Smooth muscle cell of the brain vasculature (primary cell): ENCODE results near the gene ZNF385A.

Experiments
- DNase-seq: peaks from one replicate; pipeline ENCODE4 v3.0.0-alpha.2; 2012; ENCODE audit warnings: low read depth, low spot score

Gene ZNF385A

DNA sequence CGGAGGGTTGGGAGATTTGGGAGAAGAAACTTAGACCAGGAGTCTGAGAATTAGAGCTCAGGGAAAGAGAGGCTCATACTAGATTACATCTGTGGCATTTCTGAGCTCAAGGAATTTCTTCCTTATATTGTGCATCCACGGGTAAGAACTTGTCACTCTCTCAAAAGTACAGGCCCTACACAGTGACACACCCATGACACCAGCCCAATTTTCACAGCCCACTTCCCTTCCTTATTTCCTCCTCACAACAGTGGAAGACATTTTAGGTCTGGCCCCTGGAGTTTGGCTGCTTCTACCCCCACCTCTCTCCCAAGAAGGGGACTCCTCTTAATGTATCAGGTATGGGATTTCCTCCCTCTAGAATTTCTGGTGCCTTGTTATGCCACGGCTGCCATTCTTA, 9.2 kb upstream of the ZNF385A start:
- no peak for DNase-seq

GRCh38 chr12:54393207-54393609, 8.7 kb upstream of the ZNF385A start:
- DNase-seq = no peak

DNA sequence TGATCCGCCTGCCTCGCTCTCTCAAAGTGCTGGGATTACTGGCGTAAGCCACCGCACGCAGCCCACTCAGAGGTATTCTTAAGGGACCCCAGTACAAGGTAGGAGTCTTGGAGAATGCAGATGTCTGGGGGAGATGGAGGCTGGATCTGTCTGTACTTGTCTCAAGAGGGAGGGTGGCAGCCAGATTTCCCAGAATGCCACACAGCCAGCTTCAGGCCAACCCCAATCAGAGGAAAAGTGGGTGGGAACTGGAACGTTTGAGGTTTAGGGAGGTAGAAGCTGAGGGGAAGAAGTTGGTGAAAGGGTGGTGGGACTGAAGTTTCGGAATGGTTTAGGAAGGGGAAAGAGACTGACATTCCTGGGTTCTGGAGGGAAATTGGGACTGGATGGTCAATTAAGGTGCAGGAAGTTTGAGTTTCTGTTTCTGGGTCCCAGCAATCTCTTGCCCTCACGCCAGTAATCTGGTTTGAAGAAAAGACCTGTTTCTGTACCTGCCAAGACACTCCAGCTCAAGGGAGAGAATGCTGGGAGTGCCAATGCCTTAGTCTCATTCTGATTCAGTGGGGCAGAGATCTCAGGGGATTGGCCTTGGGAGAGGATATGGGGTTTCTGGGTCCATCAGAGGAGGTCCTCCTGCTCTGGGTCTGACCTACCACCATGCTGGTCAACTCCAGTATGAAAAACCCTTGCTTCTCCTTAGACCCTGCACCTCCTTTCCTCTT, 8.1 kb upstream of the ZNF385A start:
- no peak for DNase-seq

GRCh38 chr12:54390668-54391551, 6.4 kb upstream of the ZNF385A start:
- no peak for DNase-seq

GRCh38 chr12:54390176-54390667, 5.7 kb upstream of the ZNF385A start:
- DNase-seq = no peak

GRCh38 chr12:54389607-54390175, 5.2 kb upstream of the ZNF385A start:
- DNase-seq = no peak

DNA sequence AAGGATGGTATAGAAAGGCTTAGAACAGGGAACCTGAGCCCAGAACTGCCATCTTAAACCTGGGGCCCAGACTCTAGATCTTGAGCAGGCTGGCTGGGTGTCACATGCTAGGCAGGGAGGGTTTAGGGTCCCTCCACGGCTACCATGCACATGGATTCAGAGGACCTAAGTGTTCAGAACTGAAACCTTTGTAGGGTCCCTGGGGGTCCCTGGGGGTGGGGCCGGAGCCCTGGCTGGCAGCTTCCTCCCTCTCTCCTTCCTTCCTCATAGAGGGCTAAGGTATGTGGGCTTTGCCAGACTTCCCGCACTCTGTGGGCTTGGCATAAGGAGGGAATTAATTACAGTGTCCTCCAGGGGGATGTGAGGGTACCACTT, 4.6 kb upstream of the ZNF385A start:
- DNase-seq = no peak

DNA sequence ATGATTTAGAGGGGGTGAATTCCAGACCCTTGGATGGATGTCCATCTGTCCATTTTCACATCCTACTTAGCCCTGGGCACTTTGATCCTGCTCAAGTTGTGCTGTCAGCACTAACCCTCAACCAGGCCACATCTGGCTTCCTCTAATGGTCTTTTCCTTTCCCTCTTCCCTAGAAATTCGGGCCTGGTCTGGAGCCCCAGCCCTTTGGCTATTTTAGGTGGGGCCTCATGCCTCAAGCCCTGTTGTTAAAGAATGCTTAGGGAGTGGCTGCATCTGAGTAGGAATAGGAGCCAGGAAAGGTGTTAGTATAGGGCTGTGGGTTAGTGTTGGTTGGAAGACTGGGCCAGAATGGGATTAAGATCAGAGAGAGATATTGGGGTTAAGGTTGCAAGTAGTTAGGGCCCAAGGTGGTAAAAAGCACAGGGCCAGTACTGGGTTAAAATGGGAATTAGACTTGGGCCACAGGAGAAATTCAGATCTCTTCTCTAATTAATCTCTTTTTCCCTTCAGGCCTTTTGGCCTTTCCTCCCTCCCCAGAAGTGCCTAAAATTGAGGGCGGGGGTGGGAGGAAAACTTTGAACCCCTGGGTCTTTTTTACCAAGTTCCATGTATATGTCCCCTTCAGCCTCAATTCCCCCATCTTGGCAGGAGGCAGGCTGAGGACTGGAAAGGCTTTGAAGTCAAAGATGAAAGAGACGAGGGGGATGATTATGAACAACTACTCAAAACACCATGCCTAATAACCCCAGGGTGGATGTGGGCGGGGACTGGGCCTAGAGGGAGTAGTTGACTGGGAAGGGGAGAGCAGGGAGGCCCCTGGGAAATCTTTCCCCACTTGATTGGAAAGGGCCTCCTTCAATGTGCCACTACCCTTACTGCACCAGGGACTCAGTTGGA, 4.0 kb upstream of the ZNF385A start:
- DNase-seq = no peak

DNA sequence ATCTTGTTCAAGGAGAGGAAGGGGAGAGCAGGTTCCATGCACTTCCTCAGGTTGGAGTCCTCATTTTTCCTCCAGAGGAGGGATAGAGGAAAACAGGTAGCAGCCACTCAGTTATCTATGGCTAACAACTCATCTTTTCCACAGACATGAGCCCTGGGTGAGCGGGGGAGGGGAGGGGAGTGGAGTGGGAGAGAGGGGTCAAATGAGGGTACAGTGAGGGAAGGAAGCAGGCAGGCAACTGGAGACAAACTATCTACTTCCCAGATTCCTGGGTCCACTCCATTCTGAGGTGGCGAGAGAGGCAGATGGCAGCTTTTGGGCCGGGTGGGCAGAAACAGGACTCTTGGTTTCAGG, 2.6 kb upstream of the ZNF385A start:
- no peak for DNase-seq

DNA sequence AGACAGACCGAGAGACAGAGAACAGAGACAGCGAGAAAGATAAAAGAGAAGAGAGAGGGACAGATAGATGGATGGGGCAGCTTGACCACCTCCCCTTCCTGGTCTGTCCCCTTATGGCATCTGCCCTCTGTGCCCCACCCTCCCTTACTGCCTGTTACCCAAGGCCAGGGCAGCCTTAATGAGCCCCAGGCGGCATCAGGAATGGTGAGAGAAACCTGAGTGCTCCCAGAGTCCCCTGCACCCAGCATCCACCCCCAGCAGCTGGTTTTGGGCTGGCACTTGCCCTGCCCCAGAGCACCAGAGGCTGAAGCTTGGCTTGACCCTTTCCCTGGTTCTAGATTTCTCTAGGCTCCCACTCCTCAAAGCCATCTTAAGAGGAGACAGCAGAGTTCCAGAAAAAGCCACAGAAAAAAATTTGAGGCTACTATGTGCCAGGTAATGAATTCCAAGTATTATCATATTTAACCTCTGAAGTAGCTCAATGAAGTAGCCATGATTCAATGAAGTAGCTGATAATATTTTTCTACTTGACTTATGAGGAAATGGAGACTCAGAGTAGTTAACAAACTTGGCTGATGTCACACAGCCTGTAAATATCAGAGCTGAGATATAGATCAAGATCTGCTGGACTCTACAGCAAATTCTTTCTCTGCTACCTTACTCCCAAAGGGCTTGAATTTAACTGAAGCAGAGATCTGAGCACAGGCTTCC, 2.0 kb upstream of the ZNF385A start:
- no peak for DNase-seq

DNA sequence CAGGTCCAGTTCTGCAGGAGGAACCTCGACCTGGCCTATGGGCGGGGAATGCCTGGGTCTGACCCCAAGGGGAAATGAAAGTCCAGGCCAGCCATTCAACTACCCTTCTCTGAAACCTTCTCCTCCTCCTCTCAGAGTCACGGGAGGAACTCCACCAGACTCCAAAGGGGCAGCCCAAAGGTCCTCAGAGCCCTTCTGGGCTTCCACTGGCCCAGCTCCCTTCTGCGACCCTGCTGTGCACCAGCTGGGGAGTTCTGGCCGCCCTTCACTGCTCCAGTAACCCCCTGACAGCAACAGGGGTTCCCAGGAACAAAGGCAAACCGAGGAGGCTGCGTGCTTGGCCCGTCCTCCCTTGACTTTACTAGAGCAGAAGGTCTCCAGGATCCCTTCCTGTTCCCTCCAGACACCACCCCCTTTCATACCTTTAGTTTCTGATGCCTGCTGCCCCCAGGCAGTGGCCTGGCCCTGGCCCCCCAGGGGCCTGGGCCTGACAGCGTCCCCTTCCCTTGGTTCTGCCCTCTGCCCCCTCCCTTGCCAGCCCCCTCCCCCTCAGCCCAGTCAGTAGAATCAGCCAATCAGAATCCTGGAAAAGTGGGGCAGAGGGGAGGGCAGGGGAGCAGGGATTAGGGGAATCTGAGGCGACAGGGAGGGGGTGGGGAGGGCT, 850 bp upstream of the ZNF385A start:
- DNase-seq = no peak

DNA sequence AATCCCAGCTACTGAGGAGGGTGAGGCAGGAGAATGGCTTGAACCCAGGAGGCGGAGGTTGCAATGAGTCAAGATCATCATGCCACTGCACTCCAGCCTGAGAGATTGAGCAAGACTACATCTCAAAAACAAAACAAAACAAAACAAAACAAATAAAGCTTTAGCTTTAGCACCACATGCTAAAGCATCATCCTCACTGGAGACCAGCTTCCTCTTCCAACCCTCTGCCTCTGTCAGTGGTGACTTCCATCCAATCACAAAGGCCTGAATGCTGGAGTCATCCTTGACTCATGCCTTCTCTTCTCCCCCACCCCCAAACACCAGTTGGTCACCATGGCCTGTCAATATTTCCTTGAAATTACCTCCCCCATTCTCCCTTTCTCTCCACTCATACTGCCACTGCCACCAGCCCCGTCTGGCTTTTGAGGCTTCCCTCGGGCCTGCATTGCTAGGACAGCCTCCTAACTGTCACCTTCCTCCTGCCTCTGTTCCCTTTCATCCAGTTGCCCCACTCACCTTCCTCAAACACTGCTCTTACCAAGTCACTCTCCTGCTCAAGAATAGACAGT, 1.4 kb downstream of the ZNF385A start:
- peak; percentile 52 for DNase-seq

DNA sequence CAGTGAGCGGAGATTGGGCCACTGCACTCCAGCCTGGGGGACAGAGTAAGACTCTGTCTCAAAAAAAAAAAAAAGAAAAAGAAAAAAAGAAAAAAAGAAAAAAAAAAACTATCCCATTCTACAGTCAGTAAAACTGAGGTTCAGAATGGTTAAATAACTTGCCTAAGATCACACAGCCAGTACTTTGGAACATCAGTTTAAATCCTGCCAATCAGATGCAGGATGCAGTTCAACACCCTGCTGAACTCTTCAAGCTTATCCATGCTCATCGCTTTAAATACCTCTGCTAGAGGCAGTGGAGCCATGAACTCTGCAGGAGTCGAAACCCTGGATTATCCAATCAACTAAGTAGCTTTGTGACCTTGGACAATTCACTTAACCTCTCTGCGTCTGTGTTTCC, 3.4 kb downstream of the ZNF385A start:
- DNase-seq = no peak

DNA sequence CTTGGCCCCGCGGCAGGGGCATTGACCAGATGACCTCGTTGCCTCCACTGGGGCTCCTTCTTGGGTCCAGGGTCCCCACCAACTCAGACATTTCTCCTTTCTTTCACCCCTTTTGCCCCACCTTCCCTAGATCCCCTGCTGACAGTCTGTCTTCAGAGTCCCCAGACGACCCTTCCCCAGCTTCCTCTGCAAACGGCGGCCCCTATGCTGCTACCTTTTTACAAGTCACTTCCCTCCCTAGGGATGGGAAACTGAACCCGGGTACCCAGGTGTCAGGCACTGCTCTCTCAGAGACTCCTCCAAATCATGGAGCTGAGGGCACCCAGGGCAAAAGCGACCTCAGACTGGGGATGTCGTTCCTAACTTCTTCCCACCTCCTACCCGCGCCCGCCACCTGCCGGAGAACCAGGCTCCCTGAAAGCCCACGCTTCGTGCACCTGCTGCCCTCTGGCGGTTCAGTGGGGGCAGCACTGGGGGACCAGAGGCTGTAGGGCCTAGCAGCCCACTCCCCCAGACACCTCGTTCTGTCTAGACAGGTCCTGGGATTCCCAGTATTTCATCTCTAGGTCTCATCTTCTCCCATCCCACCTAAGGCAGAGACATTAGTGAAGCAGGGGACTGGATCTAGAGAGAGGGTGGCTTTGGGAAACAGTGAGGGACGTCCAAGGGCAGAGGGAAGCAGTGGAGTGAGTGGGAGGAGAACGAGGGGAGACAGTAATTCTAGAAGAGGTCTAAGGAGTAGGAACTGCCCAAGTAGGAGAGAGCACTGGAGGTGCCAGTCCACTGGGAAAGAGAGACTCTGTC, 4.9 kb downstream of the ZNF385A start:
- peak; percentile 74 for DNase-seq

- DNase-seq = no peak
Observed at GRCh38 chr12:54378796-54379397, 5.6 kb downstream of the ZNF385A start.

GRCh38 chr12:54377797-54378515, 6.6 kb downstream of the ZNF385A start:
- no peak for DNase-seq

GRCh38 chr12:54377007-54377406, 7.5 kb downstream of the ZNF385A start:
- DNase-seq = no peak

- DNase-seq = no peak
Observed at GRCh38 chr12:54376596-54376995, 7.9 kb downstream of the ZNF385A start.
